ENCODE data around the gene VAPB.

- TF ChIP-seq, protein P1, sequence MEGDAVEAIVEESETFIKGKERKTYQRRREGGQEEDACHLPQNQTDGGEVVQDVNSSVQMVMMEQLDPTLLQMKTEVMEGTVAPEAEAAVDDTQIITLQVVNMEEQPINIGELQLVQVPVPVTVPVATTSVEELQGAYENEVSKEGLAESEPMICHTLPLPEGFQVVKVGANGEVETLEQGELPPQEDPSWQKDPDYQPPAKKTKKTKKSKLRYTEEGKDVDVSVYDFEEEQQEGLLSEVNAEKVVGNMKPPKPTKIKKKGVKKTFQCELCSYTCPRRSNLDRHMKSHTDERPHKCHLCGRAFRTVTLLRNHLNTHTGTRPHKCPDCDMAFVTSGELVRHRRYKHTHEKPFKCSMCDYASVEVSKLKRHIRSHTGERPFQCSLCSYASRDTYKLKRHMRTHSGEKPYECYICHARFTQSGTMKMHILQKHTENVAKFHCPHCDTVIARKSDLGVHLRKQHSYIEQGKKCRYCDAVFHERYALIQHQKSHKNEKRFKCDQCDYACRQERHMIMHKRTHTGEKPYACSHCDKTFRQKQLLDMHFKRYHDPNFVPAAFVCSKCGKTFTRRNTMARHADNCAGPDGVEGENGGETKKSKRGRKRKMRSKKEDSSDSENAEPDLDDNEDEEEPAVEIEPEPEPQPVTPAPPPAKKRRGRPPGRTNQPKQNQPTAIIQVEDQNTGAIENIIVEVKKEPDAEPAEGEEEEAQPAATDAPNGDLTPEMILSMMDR (conservative IDR thresholded peaks at IDR 0.05) = no peak
- no peak for TF ChIP-seq ZFX (IDR thresholded peaks at IDR 0.05)
Observed at GRCh38 chr20:58498470-58499068, 109.5 kb downstream of the VAPB start.

Data from C4-2B (cell line).